Activated T-cell treated with anti-CD3 and anti-CD28 coated beads for 4 hours (primary cell): ENCODE measurements around the gene WDR27.

Experiments used
- DNase-seq: peaks from one replicate; pipeline ENCODE4 v3.0.0-alpha.2; 2020

WDR27 gene

DNA sequence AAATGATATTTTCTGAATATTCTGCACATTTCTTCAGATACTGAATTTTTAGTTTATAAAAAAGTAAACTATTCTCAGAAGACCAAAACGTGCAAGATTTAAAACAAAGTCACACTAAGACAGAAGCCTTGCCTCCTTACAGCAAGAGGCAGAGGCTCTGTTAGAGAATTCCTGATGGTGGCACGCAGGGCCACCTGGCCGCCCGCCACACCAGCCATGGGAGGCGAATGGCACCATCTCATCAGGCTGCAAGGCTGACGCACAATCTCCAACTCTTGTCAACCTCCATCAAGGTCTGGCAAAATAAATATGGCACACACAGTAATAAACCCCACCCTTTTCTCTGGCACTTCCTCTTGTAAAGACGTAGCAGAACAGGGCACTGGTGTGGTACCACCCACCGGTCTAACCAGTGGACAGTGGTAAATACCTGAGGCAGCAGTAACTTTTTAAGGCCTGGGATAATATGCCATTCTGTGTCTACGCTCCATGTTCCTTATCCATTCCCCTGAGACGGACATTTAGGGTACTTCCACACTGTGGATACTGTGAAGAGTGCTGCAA, 111.4 kb downstream of the WDR27 start:
- no peak for DNase-seq

DNA sequence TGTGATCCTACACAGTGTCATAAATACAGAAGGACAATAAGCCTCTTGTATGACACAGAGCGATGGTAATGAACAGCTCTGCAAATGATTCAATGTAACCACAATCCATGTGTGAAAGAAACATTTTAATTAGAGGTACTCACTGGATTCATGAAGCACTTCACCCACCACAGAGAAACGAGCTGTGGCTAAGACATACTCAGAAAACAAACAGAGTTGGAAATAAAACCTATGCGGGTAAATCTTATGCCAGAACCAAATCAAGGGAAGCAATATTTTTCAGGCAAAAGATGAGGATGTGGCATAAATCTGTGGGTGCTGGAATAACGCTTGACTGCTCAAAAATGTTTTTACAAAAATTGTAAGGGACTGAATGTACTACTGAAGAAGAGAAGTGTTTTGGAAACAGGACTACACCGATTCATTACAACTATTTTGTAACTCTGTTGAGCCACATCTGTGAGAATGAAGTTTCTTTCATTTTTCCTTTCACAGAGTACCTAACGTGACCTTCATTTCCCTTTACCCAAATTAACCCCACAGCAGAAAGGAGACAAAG, 112.1 kb downstream of the WDR27 start:
- no peak for DNase-seq

DNA sequence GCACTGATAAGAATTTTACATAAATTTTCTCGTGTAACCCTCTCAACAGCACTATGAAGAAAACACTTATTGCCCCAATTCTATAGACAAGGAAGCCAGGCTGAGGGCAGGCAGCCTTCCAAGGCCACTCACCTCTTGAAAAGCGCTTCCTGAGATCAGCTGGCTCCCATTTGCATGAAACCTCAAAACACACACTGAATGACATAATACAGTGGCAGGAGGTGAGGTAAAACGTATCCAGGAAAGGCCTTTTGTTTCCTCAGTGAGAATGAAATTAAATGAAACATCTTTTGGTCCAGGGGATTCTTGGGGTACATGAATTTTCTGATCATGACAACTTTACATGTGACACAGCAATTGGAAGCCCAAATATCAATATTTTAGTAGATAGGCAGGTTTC, 112.5 kb downstream of the WDR27 start:
- DNase-seq: no peak

DNA sequence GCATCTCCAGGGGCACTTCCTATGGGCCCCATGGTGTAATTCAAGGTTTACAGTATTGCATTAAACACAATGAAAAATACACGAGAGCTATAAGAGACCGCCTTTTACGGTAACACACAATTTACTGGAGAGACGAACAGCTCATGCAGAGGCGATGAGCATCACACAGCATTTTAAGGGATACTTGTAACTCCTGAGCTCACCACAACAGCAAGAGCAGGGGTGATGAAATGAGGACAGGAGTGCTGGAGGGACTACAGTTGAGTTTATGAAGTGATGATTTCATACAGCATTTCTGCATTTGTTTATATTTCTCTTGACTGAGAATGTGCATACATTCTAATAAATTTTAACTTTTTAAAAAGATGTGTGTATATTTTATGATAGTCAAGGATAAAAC, 113.9 kb downstream of the WDR27 start:
- no peak for DNase-seq

DNA sequence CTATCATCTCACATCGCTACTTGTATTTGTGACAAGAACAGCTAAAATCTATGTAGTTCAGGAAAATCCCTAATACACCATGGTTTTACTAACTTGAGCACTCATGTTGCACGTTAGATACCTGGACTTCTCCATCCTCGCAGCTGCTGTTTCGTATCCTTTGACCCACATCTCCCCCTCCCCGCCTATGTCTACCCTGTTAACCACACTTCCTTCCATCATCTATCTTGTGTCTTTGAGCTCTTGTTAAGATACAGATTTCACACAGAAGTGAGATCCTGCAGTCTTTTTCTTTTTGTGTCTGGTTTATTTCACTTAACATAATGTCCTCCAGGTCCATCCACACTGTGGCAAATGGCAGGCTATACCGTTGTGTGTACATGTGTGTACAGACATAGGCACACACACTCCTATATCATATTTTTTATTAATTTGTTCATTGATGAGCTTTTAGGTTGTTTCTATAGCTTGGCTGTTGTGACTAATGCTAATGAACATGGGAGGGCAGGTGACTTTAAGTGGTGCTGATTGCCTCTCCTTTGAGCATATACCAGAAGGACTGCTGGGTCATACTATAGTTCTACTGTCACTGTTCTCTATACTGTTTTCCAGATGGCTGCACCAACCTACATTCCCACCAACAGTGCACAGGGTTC, 117.8 kb downstream of the WDR27 start:
- DNase-seq: no peak

DNA sequence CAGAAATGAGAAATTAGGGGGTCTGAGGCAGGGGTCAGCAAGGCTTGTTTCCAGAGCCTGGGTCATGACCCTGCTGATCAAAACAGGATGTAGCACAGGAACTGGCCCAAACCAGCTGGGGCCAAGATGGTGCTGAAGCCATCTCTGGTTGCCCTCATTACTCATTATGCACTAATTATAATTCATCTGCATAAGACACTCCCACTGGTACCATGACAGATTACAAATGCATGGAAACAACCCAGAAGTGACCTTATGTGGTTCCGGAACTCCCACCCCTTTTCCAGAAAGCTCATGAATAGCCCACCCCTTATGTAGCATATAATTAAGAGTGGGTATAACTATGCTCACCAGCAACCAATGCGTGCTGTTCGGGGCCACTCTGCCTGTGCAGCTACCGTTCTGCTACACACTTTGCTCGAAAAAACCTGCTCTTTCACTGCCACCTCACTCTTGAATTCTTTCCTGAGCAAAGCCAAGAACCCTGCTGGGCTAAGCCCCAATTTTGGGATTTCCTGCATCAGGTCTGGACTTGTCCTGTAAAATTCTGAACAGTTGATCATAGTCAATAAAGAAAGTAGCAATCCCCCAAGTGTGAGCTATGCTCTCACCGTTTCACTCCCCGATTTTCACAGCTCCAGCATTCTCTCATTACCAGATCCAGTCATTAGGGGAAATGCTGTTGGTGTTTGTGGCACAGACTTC, 122.3 kb downstream of the WDR27 start:
- no peak for DNase-seq

DNA sequence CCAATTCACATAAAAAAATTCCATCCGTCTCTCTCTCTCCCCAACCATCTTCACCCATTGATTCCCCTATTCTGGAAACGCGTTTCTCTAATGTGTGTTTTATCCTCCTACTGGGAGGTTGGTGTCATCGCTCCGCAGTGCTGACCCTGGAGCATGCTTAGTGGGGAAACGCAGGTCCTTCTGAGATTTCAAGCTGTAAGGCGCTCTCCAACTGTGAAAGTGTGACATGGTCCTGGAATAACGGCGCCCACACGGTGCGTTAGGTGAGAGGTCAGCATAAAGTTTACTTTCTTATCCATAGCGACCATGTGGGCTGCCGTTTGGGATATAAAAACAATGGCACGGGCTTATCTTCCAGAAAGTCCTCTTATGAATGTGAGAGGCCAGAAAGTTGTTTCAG, 123.9 kb downstream of the WDR27 start:
- no peak for DNase-seq

DNA sequence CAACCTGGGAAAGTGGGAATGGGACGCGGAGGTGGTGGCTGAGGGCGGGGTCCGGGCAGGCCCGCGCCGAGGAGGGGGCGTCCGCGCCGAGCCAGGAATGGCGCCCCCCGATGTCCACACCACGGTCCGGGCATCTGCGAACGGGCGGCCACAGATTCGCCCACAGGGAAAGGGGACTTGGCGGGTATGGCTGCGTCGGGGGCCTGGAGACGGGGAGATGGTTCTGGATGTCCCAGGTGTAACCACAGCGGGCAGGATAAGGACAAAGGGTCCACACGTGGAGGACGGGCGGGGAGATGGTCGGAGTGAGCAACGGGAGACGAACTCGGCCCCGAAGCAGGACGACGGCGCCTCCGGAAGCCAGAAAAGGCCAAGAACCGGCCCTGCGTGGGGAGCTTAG, 124.6 kb downstream of the WDR27 start:
- DNase-seq: no peak

DNA sequence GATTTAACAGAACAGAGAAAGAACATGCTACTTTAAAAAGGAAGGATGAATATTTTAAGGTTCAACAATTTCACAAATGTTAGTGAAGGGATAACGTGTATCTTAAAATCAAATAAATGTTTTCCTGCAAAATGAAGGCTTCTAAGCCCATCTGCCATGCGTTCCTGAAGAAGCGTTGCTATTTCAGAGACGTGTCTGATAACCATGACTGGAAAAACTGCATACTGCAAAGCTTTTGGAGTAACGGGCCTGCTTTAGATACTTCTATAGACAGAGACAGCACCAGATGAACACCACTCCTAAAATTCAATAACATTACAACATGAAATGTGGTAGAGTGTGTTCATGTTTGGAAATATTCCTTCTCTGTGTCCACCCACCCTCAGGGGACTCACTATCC, 126.0 kb downstream of the WDR27 start:
- no peak for DNase-seq

DNA sequence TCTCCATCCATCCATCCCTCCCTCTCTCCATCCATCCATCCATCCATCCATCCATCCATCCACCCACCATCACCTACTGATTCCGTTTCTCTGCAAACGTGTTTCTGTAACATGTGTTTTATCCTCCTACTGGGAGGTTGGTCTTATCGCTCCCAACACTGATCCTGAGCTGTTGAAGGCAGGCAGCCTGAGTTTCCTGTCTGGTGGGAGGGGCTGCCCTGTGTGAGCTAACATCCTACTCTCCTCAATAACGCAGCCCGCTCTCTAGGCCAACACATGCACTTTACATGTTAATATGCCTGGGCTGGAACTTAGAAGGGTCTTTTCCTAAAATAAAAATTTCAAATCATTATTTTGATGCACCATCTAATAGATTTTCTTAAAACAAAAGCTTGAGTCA, 126.5 kb downstream of the WDR27 start:
- DNase-seq: no peak

DNA sequence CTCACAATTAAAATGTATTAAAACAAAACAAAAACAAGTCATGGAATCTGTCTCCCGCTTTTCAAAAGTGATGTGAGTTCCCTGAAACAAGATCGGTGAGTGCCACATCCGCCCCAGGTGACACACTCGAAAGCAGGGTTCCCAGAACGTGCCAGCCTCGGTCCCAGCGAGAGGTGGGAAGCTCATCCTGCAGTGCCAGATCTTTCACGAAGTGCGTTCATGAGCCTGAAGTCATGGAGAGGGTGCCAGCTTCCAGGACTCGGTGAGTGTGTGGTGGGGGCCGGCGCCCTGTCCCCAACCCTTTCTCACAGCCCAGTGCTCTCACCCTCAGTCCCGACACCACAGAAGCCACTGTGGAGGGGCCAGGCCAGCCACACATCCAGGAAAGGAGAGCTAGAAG, 127.4 kb downstream of the WDR27 start:
- no peak for DNase-seq

DNA sequence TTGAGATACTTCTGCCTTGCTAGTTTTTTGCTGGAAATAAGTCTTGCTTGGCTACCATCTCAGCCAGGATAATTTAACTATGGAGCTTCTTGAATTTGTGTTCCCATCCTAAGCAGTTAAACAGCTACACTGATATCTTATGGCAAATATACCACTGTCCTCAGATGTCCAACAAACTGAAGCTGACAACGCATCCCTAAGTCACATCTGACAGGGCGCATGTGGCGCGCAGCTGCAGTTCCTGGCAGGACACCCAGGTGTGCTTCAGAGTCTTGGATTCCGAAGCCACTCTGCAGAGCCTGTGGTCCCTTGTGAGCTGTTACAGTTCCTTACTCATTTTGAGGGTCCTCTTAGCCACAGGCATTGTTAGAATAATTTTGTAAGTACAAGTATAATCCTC, 127.9 kb downstream of the WDR27 start:
- no peak for DNase-seq

DNA sequence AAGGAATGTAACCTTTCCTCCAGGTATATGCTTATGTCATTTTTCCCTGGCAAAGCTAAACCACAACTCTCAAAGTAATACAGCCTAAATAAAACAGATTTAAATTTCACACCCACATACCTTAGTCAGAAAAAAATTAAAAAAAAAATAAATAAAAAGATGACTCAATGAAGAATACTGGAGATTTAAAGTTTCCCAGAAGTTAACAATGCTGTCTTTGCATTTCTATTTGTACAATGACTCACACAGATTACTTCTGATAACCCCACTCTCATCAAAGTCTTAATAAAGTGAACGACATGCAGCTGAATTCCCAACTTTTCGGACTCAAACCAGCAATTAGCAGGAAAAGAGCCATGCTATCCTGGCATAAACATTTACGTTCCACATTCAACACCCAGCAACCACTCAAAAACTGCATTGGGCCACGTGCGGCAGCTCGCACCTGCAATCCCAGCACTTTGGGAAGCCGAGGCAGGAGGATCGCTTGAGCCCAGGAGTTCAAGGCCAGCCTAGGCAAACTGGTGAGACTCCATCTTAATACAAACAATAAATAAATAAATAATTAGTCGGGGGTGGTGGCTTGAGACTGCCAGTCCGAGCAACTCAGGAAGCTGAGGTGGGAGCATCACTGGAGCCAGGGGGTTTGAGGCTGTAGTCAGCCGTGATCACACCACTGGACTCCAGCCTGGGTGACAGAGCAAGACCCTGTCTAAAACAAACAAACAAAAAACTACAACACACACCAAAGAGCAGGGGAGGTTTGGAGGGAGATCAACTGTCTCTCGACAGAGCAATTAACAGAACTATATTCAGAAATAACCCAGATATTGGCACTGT, 130.5 kb downstream of the WDR27 start:
- no peak for DNase-seq

DNA sequence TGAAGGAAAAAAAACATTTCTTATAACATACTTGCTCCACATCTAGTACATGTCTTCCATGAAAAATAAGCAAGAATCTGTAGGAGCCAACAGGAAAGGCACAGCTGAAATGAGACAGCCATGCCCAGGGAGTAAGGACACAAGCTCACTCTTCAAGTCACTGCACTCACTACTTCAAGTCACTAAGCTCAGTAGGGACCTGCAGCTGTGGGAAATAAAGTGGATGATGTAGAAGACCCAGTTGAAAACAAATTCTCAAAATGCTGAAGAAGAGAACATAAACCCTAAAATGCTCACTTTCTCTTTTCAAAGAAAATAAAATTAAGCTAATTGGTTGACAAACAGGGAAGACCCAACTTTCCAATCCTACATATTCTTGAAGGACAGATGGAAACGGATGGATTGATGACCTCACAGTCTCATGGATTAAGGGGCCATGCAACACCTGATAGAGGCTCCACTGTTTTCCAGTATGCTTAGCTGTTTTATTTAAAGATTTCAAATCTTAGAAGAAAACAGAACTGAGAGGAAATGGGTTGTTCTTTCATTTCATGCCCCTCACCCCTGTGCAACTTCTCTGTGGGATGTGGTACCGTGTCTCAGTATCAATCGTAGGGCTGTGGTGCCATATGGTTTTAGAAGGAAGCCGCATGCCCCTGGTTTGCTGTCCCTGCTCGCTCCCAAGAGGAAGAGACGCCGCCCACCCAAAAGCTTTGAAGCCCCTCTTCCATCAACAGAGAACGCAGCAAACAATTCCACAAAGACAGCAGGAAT, 133.3 kb downstream of the WDR27 start:
- no peak for DNase-seq

DNA sequence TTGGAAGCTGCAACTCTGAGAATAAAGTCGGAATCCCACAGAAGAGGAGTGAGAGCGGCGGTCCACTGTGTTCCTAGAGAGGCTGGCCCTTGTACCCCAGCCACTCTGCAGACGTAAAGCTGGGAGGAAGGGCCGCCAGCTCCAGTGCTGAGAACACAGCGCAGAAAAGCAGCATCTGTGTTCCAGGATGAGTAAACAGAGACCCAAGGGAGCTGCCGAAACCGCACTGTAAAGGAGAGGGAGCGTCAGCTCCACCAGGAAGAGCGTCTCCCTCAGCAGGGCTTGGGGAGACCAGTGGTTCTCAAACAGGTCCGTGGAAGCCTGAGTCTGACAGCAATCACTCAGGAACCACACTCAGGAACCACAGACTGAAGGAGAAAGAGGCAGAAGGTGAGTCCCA, 134.0 kb downstream of the WDR27 start:
- no peak for DNase-seq

DNA sequence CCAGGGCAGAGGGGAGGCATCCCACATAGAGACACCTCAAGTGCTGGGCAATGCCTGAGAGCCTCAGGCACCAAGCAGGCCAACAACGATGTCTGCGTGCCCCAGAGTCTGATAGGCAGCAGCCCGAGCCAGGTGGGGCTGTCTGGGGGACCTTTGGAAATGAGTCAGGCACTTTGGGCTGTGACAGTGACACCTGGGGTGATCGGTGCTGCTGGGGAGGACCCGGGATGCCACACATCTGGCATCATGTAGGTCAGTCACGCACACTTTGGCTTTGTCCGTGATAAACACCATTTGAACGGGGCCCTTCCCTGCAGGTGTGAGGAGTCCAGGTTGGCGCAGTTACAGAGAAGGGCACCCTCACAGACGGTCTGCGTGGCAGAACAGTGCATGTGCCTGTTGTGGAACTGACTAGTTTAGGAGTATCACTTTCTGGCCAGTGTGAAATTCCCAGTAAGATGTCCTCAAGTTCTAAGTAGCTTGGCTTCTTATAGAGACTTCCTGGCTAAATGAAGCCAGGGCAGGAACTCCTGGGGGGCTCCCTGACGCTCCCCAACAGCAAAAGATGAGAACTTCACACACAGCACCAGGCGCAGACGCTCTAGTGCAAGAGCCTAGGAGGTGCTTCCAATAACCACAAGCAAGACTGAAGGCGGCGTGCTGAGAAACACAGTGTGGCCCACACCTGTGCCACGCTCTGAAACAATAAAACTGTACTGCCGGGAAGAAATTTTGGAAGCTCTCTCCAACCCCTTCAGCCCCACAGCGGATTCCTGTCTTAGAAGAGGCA, 134.7 kb downstream of the WDR27 start:
- no peak for DNase-seq

DNA sequence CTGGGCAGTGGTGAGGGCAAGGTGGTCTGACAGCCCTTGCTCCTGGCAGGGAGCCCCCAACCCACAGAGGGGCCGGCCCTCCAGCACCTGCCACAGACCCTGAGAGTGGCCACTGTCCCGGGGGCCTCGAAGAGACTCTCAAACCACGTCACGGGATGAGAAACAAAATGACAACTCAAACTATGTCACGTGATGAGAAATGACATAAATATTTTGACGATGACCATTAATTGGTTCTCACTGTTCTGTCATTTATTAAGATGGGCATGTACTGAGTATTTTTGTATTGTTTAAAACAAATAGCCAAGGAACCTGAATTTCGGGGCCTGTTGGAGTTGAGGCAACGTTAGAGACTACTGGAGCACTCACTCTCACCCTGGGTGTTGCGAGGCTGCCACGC, 135.5 kb downstream of the WDR27 start:
- no peak for DNase-seq

DNA sequence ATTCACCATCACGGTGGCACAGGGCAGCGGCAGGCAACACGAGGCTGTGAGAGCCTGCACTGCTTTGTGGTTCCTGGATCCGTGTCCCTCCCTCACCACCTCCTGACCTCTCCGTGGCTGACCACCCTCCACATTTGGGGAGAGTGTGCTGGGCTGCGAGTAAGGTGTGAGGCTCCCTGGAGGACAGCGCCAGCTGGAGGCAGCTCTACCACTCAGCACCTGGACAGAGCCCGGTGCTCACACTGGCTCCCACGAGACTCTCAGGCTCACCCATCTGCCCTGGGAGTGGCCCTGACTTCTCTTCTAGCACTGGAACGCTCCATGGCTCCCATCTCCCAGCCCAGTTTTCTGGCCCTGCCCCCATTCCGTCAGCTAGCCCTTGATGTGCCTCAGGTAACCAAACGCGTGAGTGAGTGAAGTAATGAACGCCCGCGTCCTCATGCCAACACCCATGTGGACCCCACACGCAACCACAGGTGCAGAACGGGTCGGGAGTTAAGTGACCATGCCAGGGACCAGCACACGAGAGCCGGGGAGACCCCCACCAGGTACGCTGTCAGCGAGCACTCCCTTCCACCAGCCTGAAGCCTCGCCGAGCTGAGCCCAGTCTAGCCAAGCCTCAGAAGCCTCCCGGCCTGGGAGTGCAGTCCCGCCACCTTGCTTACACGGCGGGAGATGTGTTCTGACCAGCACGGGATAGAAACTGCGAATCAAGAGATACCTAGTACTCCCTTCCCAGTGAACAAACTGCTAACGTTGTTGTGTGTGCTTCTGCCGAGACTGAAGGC, 137.2 kb downstream of the WDR27 start:
- DNase-seq: no peak

DNA sequence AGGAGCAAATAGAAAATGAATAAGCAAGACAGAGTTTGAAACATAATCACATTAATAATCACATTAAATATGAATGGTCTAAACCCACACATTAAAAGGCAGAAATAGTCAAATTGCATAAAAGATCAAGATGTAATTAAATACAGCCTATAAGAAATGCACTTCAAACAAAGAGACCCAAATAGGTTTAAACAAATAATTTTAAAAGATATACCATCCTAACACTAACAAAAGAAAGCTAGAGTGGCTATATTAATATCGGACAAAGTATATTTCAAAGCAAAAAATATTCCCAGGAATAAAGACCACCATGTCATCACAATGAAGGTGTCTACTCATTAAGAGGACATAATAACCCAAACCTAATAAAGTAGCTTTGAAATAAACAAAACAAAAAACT, 140.2 kb downstream of the WDR27 start:
- no peak for DNase-seq

DNA sequence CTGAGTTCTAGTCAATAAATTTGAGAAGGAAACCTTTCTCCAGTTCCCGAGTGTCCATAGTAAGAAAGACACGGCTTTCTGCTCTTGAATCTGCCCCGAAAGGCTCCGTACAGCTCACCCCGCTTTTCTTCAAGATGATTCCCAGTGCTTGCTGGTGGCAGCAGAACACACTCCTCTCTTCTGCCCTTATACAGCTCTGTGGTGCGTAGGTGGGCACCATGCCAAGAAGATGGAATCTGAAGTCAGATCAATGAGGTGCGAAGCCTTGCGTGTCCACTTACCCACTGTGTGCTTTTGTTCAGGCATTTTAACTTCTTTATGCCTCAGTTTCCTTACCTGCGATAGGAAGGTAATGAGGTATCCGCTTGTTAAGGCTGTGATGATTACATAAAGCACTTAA, 142.2 kb downstream of the WDR27 start:
- DNase-seq: no peak
